WTC11 (cell line): ENCODE results near the gene TATDN2. TPM values are rescaled to one million over a fixed set of nuclear protein-coding genes. Genes with fewer than 3 reads are reported as not detected.

ENCODE experiments used
- ATAC-seq: fragments of 200-7000 bp; cut with Tn5 transposase; 2 replicates; pipeline ENCODE4 v1.10.0; 2021; ENCODE audit warnings: mild to moderate bottlenecking, moderate library complexity
- CTCF ChIA-PET: fragments of 300-600 bp; sonication (Branson Sonifier 250); formaldehyde crosslinking; loops from one replicate; lab custom pipeline; 2021; ENCODE audit warnings: antibody characterized with exemption; lab: Charles Lee
- POLR2A ChIA-PET: fragments of 350-600 bp; sonication (Branson Sonifier 250); formaldehyde crosslinking; loops from one replicate; lab custom pipeline; 2021; ENCODE audit warnings: antibody characterized with exemption; lab: Charles Lee
- DNase-seq: peaks from one replicate; pipeline ENCODE4 v3.0.0; 2021; ENCODE audit warnings: low spot score
- H3K27ac Mint-ChIP-seq: 2 replicates; pipeline ENCODE4 v1.8.0; 2021; ENCODE audit warnings: mixed read lengths
- H3K27me3 Mint-ChIP-seq: 2 replicates; pipeline ENCODE4 v1.8.0; 2021; ENCODE audit warnings: low read depth, mild to moderate bottlenecking, moderate library complexity, mixed read lengths
- H3K36me3 Mint-ChIP-seq: 2 replicates; pipeline ENCODE4 v1.8.0; 2021; ENCODE audit warnings: mixed read lengths
- H3K4me1 Mint-ChIP-seq: 2 replicates; pipeline ENCODE4 v1.8.0; 2022; ENCODE audit warnings: mixed read lengths
- H3K4me3 Mint-ChIP-seq: 2 replicates; pipeline ENCODE4 v1.8.0; 2021; ENCODE audit warnings: mild to moderate bottlenecking, moderate library complexity, mixed read lengths
- H3K9me3 Mint-ChIP-seq: 2 replicates; pipeline ENCODE4 v1.8.0; 2021; ENCODE audit warnings: mixed read lengths
- CREB1 ChIP-seq: sonication (generic); formaldehyde crosslinking; IDR thresholded peaks from 2 replicates; pipeline ENCODE4 v1.8.0; 2023; ENCODE audit warnings: mild to moderate bottlenecking, missing genetic modification reagents
- EMX1 ChIP-seq: fragments of 250-450 bp; sonication (Bioruptor Pico); IDR thresholded peaks from 2 replicates; pipeline ENCODE4 v1.8.0; 2021; ENCODE audit warnings: mild to moderate bottlenecking
- ETV6 ChIP-seq: sonication (generic); formaldehyde crosslinking; IDR thresholded peaks from 2 replicates; pipeline ENCODE4 v1.8.1; 2022; ENCODE audit warnings: mild to moderate bottlenecking, missing genetic modification reagents
- NFYB ChIP-seq: sonication (generic); formaldehyde crosslinking; conservative IDR thresholded peaks from 2 replicates; pipeline ENCODE4 v1.8.0; 2022; ENCODE audit warnings: low read depth, missing genetic modification reagents
- OVOL2 ChIP-seq: fragments of 250-450 bp; sonication (Bioruptor Pico); IDR thresholded peaks from 2 replicates; pipeline ENCODE4 v1.9.0; 2021; ENCODE audit warnings: mild to moderate bottlenecking, borderline replicate concordance
- SMAD4 ChIP-seq: sonication (generic); formaldehyde crosslinking; IDR thresholded peaks from 2 replicates; pipeline ENCODE4 v1.8.0; 2022; ENCODE audit warnings: mild to moderate bottlenecking, missing genetic modification reagents
- TCF7 ChIP-seq: sonication (generic); formaldehyde crosslinking; IDR thresholded peaks from 2 replicates; pipeline ENCODE4 v1.8.0; 2022; ENCODE audit warnings: mild to moderate bottlenecking, low read depth, missing genetic modification reagents, moderate library complexity
- total RNA-seq: library from RNA; stranded (reverse); gene quantifications from 3 replicates; pipeline ENCODE4 v1.2.3, GENCODE V29; 2021
- TF ChIP-seq, protein P1 (sequence below): sonication (generic); formaldehyde crosslinking; IDR thresholded peaks from 2 replicates; pipeline ENCODE4 v1.8.0; 2022; ENCODE audit warnings: missing genetic modification reagents
- TF ChIP-seq, protein P2 (sequence below): fragments of 250-450 bp; sonication (Bioruptor Pico); IDR thresholded peaks from 2 replicates; pipeline ENCODE4 v2.1.2; 2022; ENCODE audit warnings: mild to moderate bottlenecking, moderate library complexity
- TF ChIP-seq, protein P3 (sequence below): sonication (generic); formaldehyde crosslinking; IDR thresholded peaks from 2 replicates; pipeline ENCODE4 v1.8.1; 2023; ENCODE audit warnings: mild to moderate bottlenecking, missing genetic modification reagents
- TF ChIP-seq, protein P4 (sequence below): sonication (generic); formaldehyde crosslinking; IDR thresholded peaks from 2 replicates; pipeline ENCODE4 v1.8.0; 2023; ENCODE audit warnings: mild to moderate bottlenecking, missing genetic modification reagents
- TF ChIP-seq, protein P5 (sequence below): sonication (generic); formaldehyde crosslinking; conservative IDR thresholded peaks from 2 replicates; pipeline ENCODE4 v1.8.1; 2022; ENCODE audit warnings: mild to moderate bottlenecking, missing genetic modification reagents
- TF ChIP-seq, protein P6 (sequence below): sonication (generic); formaldehyde crosslinking; IDR thresholded peaks from 2 replicates; pipeline ENCODE4 v1.8.1; 2022; ENCODE audit warnings: missing genetic modification reagents, borderline replicate concordance
- TF ChIP-seq, protein P7 (sequence below): fragments of 250-450 bp; sonication (Bioruptor Pico); IDR thresholded peaks from 2 replicates; pipeline ENCODE4 v1.9.0; 2021; ENCODE audit warnings: mild to moderate bottlenecking

The TATDN2 gene
- total RNA-seq, 1 experiment from 2014 or later: 31.7 TPM

DNA sequence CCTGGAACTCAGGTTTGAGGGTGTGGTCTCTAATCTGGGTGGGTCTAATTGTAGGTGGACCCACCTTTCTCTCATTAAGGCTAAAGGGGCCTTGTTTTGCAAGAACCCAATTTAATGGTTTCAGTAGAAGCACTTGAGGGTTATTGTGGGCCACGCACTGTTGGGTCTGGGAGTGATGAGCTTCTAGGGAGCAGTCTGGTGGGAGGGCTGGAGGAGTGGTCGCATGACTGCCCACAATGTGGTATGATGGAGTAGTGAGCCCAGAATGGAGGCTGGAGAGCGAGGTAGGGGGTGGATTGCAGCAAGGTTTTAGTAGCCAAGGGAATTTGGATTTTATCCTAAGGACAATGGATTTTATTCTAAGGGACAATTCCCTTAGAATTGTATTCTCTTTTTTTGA lies 2.7 kb downstream of the TATDN2 start:
- ChIA-PET POLR2A (interaction anchor here (0.5 kb wide), 1 partner anchor 41 kb away, joined by 3 read pairs; no protein-coding TSS in a partner anchor), CTCF (no interaction called here)
- H3K4me1 Mint-ChIP-seq: peaks cover 25% of the 10 kb centered on the region
- TF ChIP-seq TCF7: no peak
- TF ChIP-seq, protein P1, sequence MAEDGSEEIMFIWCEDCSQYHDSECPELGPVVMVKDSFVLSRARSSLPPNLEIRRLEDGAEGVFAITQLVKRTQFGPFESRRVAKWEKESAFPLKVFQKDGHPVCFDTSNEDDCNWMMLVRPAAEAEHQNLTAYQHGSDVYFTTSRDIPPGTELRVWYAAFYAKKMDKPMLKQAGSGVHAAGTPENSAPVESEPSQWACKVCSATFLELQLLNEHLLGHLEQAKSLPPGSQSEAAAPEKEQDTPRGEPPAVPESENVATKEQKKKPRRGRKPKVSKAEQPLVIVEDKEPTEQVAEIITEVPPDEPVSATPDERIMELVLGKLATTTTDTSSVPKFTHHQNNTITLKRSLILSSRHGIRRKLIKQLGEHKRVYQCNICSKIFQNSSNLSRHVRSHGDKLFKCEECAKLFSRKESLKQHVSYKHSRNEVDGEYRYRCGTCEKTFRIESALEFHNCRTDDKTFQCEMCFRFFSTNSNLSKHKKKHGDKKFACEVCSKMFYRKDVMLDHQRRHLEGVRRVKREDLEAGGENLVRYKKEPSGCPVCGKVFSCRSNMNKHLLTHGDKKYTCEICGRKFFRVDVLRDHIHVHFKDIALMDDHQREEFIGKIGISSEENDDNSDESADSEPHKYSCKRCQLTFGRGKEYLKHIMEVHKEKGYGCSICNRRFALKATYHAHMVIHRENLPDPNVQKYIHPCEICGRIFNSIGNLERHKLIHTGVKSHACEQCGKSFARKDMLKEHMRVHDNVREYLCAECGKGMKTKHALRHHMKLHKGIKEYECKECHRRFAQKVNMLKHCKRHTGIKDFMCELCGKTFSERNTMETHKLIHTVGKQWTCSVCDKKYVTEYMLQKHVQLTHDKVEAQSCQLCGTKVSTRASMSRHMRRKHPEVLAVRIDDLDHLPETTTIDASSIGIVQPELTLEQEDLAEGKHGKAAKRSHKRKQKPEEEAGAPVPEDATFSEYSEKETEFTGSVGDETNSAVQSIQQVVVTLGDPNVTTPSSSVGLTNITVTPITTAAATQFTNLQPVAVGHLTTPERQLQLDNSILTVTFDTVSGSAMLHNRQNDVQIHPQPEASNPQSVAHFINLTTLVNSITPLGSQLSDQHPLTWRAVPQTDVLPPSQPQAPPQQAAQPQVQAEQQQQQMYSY (CRISPR knock-in tag): peak; percentile 36; the same call in 1 of the 2 replicates
- peaks cover 11% of the 10 kb centered on the region for H3K9me3 Mint-ChIP-seq
- peak overlapping the region; percentile 92 for H3K4me3 Mint-ChIP-seq
- no peak for ATAC-seq
- no peak for DNase-seq
- no peak overlapping the region for H3K27ac Mint-ChIP-seq
- peaks cover 47% of the 10 kb centered on the region for H3K36me3 Mint-ChIP-seq
- peaks cover 18% of the 10 kb centered on the region for H3K27me3 Mint-ChIP-seq

DNA sequence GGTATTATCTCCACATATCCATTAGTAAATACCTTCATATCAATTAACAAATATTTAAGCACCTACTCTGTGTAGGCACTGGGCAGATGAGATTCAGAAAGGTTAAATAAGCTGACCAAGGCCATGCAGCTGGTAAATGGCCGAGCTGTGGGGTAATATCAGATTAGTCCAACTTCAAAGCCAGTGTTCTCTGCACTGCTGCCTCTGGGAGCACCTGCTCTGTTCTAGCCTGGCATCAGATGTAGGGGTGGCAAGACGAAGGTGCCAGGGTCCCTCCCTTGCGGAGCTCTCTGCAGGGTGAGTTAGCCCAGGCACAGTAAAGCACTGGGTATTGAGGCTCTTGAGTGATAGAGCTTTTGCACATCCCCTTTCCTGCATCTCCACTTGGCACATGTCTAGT lies 5.5 kb downstream of the TATDN2 start:
- Mint-ChIP-seq H3K4me3 (no peak overlapping the region), H3K27me3 (no peaks in the 10 kb centered on the region)
- CTCF ChIA-PET: interaction anchor here (0.5 to 1.3 kb wide), 2 partner anchors 10 to 28 kb away, joined by 4 to 7 read pairs; no protein-coding TSS in a partner anchor
- POLR2A ChIA-PET: interaction anchor here (0.6 kb wide), 1 partner anchor 267 kb away, joined by 3 read pairs; the partner anchor contains the start of gene EMC3
- TF ChIP-seq, protein P2, sequence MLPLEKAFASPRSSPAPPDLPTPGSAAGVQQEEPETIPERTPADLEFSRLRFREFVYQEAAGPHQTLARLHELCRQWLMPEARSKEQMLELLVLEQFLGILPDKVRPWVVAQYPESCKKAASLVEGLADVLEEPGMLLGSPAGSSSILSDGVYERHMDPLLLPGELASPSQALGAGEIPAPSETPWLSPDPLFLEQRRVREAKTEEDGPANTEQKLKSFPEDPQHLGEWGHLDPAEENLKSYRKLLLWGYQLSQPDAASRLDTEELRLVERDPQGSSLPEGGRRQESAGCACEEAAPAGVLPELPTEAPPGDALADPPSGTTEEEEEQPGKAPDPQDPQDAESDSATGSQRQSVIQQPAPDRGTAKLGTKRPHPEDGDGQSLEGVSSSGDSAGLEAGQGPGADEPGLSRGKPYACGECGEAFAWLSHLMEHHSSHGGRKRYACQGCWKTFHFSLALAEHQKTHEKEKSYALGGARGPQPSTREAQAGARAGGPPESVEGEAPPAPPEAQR: no peak
- TF ChIP-seq, protein P1 (CRISPR knock-in tag): no peak
- TF ChIP-seq OVOL2 (CRISPR knock-in tag) (no peak), CREB1 (CRISPR knock-in tag) (no peak), ETV6 (no peak), NFYB (CRISPR knock-in tag) (no peak), SMAD4 (CRISPR knock-in tag) (no peak), EMX1 (CRISPR knock-in tag) (no peak)
- TF ChIP-seq, protein P3, sequence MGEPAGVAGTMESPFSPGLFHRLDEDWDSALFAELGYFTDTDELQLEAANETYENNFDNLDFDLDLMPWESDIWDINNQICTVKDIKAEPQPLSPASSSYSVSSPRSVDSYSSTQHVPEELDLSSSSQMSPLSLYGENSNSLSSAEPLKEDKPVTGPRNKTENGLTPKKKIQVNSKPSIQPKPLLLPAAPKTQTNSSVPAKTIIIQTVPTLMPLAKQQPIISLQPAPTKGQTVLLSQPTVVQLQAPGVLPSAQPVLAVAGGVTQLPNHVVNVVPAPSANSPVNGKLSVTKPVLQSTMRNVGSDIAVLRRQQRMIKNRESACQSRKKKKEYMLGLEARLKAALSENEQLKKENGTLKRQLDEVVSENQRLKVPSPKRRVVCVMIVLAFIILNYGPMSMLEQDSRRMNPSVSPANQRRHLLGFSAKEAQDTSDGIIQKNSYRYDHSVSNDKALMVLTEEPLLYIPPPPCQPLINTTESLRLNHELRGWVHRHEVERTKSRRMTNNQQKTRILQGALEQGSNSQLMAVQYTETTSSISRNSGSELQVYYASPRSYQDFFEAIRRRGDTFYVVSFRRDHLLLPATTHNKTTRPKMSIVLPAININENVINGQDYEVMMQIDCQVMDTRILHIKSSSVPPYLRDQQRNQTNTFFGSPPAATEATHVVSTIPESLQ: no peak
- TF ChIP-seq, protein P4, sequence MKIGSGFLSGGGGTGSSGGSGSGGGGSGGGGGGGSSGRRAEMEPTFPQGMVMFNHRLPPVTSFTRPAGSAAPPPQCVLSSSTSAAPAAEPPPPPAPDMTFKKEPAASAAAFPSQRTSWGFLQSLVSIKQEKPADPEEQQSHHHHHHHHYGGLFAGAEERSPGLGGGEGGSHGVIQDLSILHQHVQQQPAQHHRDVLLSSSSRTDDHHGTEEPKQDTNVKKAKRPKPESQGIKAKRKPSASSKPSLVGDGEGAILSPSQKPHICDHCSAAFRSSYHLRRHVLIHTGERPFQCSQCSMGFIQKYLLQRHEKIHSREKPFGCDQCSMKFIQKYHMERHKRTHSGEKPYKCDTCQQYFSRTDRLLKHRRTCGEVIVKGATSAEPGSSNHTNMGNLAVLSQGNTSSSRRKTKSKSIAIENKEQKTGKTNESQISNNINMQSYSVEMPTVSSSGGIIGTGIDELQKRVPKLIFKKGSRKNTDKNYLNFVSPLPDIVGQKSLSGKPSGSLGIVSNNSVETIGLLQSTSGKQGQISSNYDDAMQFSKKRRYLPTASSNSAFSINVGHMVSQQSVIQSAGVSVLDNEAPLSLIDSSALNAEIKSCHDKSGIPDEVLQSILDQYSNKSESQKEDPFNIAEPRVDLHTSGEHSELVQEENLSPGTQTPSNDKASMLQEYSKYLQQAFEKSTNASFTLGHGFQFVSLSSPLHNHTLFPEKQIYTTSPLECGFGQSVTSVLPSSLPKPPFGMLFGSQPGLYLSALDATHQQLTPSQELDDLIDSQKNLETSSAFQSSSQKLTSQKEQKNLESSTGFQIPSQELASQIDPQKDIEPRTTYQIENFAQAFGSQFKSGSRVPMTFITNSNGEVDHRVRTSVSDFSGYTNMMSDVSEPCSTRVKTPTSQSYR (CRISPR knock-in tag): no peak
- TF ChIP-seq, protein P5, sequence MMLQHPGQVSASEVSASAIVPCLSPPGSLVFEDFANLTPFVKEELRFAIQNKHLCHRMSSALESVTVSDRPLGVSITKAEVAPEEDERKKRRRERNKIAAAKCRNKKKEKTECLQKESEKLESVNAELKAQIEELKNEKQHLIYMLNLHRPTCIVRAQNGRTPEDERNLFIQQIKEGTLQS (CRISPR knock-in tag): no peak
- TF ChIP-seq, protein P6, sequence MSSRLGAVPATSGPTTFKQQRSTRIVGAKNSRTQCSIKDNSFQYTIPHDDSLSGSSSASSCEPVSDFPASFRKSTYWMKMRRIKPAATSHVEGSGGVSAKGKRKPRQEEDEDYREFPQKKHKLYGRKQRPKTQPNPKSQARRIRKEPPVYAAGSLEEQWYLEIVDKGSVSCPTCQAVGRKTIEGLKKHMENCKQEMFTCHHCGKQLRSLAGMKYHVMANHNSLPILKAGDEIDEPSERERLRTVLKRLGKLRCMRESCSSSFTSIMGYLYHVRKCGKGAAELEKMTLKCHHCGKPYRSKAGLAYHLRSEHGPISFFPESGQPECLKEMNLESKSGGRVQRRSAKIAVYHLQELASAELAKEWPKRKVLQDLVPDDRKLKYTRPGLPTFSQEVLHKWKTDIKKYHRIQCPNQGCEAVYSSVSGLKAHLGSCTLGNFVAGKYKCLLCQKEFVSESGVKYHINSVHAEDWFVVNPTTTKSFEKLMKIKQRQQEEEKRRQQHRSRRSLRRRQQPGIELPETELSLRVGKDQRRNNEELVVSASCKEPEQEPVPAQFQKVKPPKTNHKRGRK (CRISPR knock-in tag): no peak
- TF ChIP-seq, protein P7, sequence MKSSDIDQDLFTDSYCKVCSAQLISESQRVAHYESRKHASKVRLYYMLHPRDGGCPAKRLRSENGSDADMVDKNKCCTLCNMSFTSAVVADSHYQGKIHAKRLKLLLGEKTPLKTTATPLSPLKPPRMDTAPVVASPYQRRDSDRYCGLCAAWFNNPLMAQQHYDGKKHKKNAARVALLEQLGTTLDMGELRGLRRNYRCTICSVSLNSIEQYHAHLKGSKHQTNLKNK: no peak
- TF ChIP-seq, all 79 proteins: peak for 0
- Mint-ChIP-seq H3K4me1 (peaks cover 19% of the 10 kb centered on the region), H3K27ac (peak overlapping the region; percentile 69; the same call in 1 of the 2 replicates), H3K36me3 (peaks cover 49% of the 10 kb centered on the region), H3K9me3 (no peaks in the 10 kb centered on the region)
- no peak for ATAC-seq
- DNase-seq: no peak
